ENCODE results near the gene GOLGA3. TPM values are rescaled to one million over a fixed set of nuclear protein-coding genes. Genes with fewer than 3 reads are reported as not detected.
"Not testable (repeated sequence)": the region's sequence is repeated elsewhere in the genome, so short reads cannot be mapped to it uniquely, and the experiment has no call there.

GOLGA3 gene
- total RNA-seq, 1 donor, result 148 TPM

DNA sequence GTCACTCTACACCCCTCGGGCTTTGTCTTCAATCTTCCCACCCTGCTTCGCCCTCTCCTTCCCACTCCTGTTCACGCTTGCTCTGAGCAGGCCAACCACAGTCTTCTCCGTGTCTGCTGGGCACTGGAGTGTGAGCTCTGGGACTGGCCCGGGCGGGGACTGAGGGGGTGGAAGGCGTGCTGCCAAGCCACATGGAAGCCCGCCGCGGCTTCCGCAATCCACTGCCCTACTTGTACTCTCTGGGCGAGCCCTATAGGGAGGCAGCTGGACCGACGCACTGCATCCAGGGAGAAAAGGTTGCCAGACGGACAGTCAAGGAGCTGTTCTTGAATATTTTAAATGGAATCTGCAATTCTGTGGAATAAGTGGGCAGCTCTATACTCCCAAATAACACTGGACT is 24.8 kb downstream of the GOLGA3 start:
- H3K4me3 ChIP-seq (ENCODE audit: low read depth, low read length), result no peak overlapping the region
- no peak for DNase-seq (ENCODE audit: low read depth)
- TF ChIP-seq CTCF (IDR thresholded peaks at IDR 0.05; ENCODE audit: insufficient read depth, low read depth, low read length), result no peak

GRCh38 chr12:132803125-132803524 is 25.5 kb downstream of the GOLGA3 start:
- DNase-seq (ENCODE audit: low read depth), result no peak
- H3K4me3 ChIP-seq (ENCODE audit: low read depth, low read length), result no peak overlapping the region
- TF ChIP-seq CTCF (IDR thresholded peaks at IDR 0.05; ENCODE audit: insufficient read depth, low read depth, low read length), result no peak

GRCh38 chr12:132801741-132802140 is 26.9 kb downstream of the GOLGA3 start:
- DNase-seq (ENCODE audit: low read depth), result no peak
- H3K4me3 ChIP-seq (ENCODE audit: low read depth, low read length), result no peak overlapping the region
- TF ChIP-seq CTCF (IDR thresholded peaks at IDR 0.05; ENCODE audit: insufficient read depth, low read depth, low read length), result no peak

- DNase-seq (ENCODE audit: low read depth), result no peak
- H3K4me3 ChIP-seq (ENCODE audit: low read depth, low read length), result no peak overlapping the region
- TF ChIP-seq CTCF (IDR thresholded peaks at IDR 0.05; ENCODE audit: insufficient read depth, low read depth, low read length), result no peak
Observed at GRCh38 chr12:132798836-132799235, 29.8 kb downstream of the GOLGA3 start.

DNA sequence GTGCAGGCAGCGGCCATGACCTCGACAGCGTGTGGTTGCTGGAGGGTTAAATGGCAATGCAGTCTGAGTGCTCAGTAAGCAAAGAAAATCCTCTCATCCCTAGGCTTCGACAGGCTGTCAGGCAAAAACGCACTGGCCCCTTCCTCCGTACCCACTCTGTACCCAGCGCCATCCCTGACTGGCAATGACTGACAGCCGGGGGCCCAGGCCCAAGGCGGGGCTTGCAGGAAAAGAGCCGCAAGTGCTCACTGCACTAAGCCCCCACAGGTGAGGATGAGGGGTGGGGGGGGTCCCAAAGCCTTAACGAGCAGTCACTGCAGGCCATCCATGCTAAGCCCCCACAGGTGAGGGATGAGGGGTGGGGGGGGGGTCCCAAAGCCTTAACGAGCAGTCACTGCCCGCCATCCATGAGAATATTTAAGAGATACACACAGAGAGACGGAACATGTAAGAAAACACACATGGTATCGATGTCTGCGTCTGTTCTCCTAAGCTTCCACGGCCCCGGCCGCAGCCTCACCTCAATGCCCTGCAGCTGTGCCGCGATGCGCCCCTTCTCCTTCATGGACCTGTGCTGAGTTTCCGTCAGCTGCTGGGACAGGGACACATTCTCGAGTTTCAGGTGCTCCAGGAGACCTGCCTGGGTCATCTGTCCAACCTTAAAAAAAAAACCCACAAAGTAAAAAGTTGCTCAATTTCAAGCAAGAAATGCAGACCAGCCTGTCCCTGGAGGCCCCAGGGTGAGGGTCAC is 30.7 kb downstream of the GOLGA3 start:
- DNase-seq (ENCODE audit: low read depth), result no peak
- TF ChIP-seq CTCF (IDR thresholded peaks at IDR 0.05; ENCODE audit: insufficient read depth, low read depth, low read length), result no peak
- no peak overlapping the region for H3K4me3 ChIP-seq (ENCODE audit: low read depth, low read length)

DNA sequence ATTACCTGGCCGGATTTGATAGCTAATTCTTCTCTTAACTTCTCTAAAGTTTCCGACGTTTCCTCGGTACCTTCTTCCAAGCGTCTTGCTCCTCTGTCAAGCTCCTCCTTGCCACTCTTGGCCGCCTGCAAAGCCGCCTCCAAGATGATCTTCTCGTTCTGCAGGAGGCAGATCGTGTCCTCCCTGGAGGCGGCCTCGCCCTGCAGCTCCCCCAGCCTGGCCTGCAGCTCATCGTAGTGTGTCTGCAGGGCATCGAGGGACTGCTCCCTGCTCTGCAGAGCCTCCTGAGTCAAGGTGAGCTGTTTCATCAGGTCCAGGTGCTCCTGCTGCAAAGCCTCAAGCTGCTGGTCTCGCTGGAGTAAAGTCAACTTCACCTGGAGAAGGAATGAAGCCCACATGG is 32.8 kb downstream of the GOLGA3 start:
- no peak overlapping the region for H3K4me3 ChIP-seq (ENCODE audit: low read depth, low read length)
- TF ChIP-seq CTCF (IDR thresholded peaks at IDR 0.05; ENCODE audit: insufficient read depth, low read depth, low read length), result no peak
- DNase-seq (ENCODE audit: low read depth), result no peak

DNA sequence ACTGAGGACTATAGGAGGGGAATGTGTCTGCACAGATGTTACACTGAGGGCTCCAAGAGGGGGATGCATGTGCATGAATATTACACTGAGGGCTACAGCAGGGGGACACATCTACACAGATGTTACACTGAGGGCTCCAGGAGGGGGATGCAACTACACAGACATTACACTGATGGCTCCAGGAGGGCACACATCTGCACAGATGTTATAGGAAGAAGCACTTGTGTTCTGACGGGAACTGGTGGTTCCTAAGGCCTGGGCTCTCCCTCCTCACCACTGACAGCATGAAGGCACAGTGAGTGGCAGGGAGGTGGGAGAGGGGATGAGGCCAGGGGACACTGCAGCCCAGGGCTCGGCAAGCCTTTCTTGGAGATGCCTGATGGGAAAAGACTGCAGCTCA is 36.7 kb downstream of the GOLGA3 start:
- not testable (repeated sequence) for H3K4me3 ChIP-seq (ENCODE audit: low read depth, low read length); DNase-seq (ENCODE audit: low read depth)

Data from fibroblast of villous mesenchyme (primary cell).